ENCODE data around the gene NEK10.

NEK10 gene

GRCh38 chr3:27130796-27131195, 238.4 kb downstream of the NEK10 start:
- no peak overlapping the region for H3K4me3 ChIP-seq (ENCODE audit: low read depth, low read length)
- no peak for TF ChIP-seq CTCF (IDR thresholded peaks at IDR 0.05; ENCODE audit: low read depth, low read length)
- DNase-seq (ENCODE audit: low read depth, low spot score) = no peak
- in situ Hi-C loops (cut with HindIII; ENCODE audit: low sequenced_read_pairs) = no loop called here

GRCh38 chr3:27127879-27128278, 241.3 kb downstream of the NEK10 start:
- no peak for DNase-seq (ENCODE audit: low read depth, low spot score)
- in situ Hi-C loops (cut with HindIII; ENCODE audit: low sequenced_read_pairs) = no loop called here
- H3K4me3 ChIP-seq (ENCODE audit: low read depth, low read length) = no peak overlapping the region
- TF ChIP-seq CTCF (IDR thresholded peaks at IDR 0.05; ENCODE audit: low read depth, low read length) = no peak

GRCh38 chr3:27127195-27127594, 242.0 kb downstream of the NEK10 start:
- in situ Hi-C loops (cut with HindIII; ENCODE audit: low sequenced_read_pairs) = no loop called here
- no peak for TF ChIP-seq CTCF (IDR thresholded peaks at IDR 0.05; ENCODE audit: low read depth, low read length)
- DNase-seq (ENCODE audit: low read depth, low spot score) = no peak
- H3K4me3 ChIP-seq (ENCODE audit: low read depth, low read length) = no peak overlapping the region

- no peak overlapping the region for H3K4me3 ChIP-seq (ENCODE audit: low read depth, low read length)
- no peak for TF ChIP-seq CTCF (IDR thresholded peaks at IDR 0.05; ENCODE audit: low read depth, low read length)
- in situ Hi-C loops (cut with HindIII; ENCODE audit: low sequenced_read_pairs) = no loop called here
- no peak for DNase-seq (ENCODE audit: low read depth, low spot score)
These were observed 243.2 kb downstream of the NEK10 start for GRCh38 chr3:27125821-27126501.

GRCh38 chr3:27119639-27120038, 249.5 kb downstream of the NEK10 start:
- no peak for TF ChIP-seq CTCF (IDR thresholded peaks at IDR 0.05; ENCODE audit: low read depth, low read length)
- no peak overlapping the region for H3K4me3 ChIP-seq (ENCODE audit: low read depth, low read length)
- in situ Hi-C loops (cut with HindIII; ENCODE audit: low sequenced_read_pairs) = no loop called here
- DNase-seq (ENCODE audit: low read depth, low spot score) = no peak

GRCh38 chr3:27115352-27115751, 253.8 kb downstream of the NEK10 start:
- no peak for TF ChIP-seq CTCF (IDR thresholded peaks at IDR 0.05; ENCODE audit: low read depth, low read length)
- H3K4me3 ChIP-seq (ENCODE audit: low read depth, low read length) = no peak overlapping the region
- no peak for DNase-seq (ENCODE audit: low read depth, low spot score)
- in situ Hi-C loops (cut with HindIII; ENCODE audit: low sequenced_read_pairs) = no loop called here

Measured in astrocyte of the spinal cord (primary cell).